Neutrophil (primary cell): ENCODE measurements around the gene CHKA.

Source experiments
- H3K27ac ChIP-seq: fragments of 200-600 bp; sonication (generic); 2 replicates; pipeline ENCODE4 v1.5.1; 2016; ENCODE audit warnings: mild to moderate bottlenecking, moderate library complexity
- H3K27me3 ChIP-seq: fragments of 200-600 bp; sonication (generic); 2 replicates; pipeline ENCODE4 v1.6.0; 2016; ENCODE audit warnings: mild to moderate bottlenecking
- H3K36me3 ChIP-seq: fragments of 200-600 bp; sonication (generic); 2 replicates; pipeline ENCODE4 v1.5.1; 2017
- H3K4me1 ChIP-seq, 2 experiments: fragments of 200-600 bp in 1 of 2; sonication (generic) in 1 of 2; 1 replicate in 1 of 2; 2 replicates in 1 of 2; pipeline versions ENCODE4 v1.5.1 to v1.6.1; 2013 to 2016; ENCODE audit warnings: low read depth in 1 of 2, low read length in 1 of 2, mild to moderate bottlenecking in 1 of 2, moderate library complexity in 1 of 2; ENCODE audit not compliant: control insufficient read depth in 1 of 2, insufficient read depth in 1 of 2
- H3K4me3 ChIP-seq, 2 experiments: fragments of 200-600 bp in 1 of 2; sonication (generic) in 1 of 2; 1 replicate in 1 of 2; 2 replicates in 1 of 2; pipeline ENCODE4 v1.5.1; 2013 to 2016; ENCODE audit warnings: low read depth in 1 of 2, low read length in 1 of 2, mild to moderate bottlenecking in 1 of 2, moderate library complexity in 1 of 2
- H3K9me3 ChIP-seq: fragments of 200-600 bp; sonication (generic); 2 replicates; pipeline ENCODE4 v1.5.1; 2016
- TF ChIP-seq, protein P1 (sequence below): fragments of 200-600 bp; sonication (generic); IDR thresholded peaks from 2 replicates; pipeline ENCODE4 v1.5.1; 2016; ENCODE audit warnings: antibody characterized with exemption

Gene CHKA

GRCh38 chr11:68038718-68039525 is 82.3 kb downstream of the CHKA start, which contains the start of gene TCIRG1:
TCIRG1 (plus strand) TSS chr11:68039025; CDS start chr11:68041272, 2,247 bp downstream.
- TF ChIP-seq, protein P1, sequence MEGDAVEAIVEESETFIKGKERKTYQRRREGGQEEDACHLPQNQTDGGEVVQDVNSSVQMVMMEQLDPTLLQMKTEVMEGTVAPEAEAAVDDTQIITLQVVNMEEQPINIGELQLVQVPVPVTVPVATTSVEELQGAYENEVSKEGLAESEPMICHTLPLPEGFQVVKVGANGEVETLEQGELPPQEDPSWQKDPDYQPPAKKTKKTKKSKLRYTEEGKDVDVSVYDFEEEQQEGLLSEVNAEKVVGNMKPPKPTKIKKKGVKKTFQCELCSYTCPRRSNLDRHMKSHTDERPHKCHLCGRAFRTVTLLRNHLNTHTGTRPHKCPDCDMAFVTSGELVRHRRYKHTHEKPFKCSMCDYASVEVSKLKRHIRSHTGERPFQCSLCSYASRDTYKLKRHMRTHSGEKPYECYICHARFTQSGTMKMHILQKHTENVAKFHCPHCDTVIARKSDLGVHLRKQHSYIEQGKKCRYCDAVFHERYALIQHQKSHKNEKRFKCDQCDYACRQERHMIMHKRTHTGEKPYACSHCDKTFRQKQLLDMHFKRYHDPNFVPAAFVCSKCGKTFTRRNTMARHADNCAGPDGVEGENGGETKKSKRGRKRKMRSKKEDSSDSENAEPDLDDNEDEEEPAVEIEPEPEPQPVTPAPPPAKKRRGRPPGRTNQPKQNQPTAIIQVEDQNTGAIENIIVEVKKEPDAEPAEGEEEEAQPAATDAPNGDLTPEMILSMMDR = peak; percentile 46
- Histone ChIP-seq H3K4me3 (peak within 1 kb of the TSS; percentile 87 to 100), H3K27ac (peak within 1 kb of the TSS; percentile 99), H3K9me3 (no peaks in the 10 kb centered on the region), H3K27me3 (no peaks in the 10 kb centered on the region), H3K36me3 (peaks cover 35% of the 10 kb centered on the region), H3K4me1 (peaks cover 59 to 68% of the 10 kb centered on the region in 2 experiments)

- Histone ChIP-seq H3K27ac (peak overlapping the region; percentile 99), H3K4me3 (peak overlapping the region; percentile 87 to 100), H3K36me3 (peaks cover 28% of the 10 kb centered on the region), H3K27me3 (no peaks in the 10 kb centered on the region), H3K4me1 (peaks cover 59 to 68% of the 10 kb centered on the region in 2 experiments), H3K9me3 (no peaks in the 10 kb centered on the region)
- TF ChIP-seq, protein P1 = no peak
Observed at GRCh38 chr11:68038226-68038717, 82.9 kb downstream of the CHKA start.

DNA sequence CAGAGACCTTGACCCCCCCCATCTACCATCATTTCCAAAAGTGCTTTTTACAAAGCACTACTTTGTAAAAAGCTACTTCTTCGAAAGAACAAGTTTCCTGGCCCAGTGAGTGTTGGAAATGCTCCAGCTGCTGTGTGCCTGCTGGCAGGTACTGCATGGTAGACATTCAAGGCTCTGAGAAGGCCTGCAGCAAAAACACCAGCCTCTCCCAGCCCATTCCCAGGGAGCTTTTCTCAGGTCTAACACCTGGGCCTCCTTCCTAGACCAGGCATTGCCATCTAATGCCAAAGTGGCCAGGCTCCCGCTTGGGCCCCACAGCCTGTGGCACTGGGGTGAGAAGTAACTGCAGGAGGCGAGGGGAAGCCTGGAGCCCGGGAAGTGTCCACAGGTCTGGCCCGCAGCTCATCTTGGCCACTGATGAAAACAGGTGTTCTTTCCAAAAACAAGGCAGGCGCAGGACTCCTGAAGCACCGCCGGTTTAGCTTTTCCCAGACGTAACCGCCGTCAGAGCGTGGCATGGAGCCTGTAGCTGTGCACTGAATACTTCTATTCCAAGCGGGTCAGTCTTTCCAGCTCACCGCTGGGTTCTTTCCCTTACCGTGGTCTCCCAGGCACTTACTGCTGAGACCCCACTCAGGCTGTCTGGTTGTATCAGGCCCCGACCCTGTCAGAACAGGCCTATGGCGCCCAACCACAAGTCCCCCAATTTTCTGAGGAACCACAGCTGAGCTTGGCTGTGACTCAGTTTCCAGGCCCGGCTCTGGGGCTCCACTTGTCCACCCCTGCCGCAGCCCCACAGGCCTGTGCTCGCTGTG is 83.6 kb downstream of the CHKA start:
- Histone ChIP-seq H3K4me1 (peaks cover 59 to 68% of the 10 kb centered on the region in 2 experiments), H3K36me3 (peaks cover 22% of the 10 kb centered on the region), H3K9me3 (no peaks in the 10 kb centered on the region), H3K27me3 (no peaks in the 10 kb centered on the region), H3K4me3 (peak overlapping the region; percentile 87 to 100), H3K27ac (peak overlapping the region; percentile 99)
- TF ChIP-seq, protein P1 = no peak

DNA sequence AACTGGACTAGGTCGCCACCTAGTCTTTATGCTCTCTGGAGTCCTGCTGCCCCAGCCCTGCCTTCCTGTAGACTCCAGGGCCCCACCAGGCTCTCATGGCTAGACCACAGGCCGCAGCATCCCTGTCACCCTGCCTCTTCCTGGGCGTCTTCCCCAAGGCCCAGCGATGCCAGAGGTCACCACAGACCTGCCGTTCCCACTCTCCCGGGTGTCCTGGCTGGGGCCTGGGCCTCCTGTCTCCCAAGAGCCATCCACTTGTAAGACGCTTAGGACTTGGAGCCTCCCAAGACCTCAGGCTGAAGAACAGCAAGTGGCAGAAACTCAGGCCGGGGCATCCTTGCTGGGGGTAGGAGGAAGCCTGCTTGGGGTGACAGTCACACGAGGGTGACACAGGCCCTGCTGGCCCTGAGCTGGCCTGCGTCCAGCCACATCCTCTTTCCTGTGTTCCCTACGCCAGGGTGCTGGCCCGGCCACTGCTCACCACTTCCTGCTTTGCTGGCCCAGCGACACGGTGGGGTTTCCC is 84.4 kb downstream of the CHKA start:
- H3K36me3 ChIP-seq = peaks cover 13% of the 10 kb centered on the region
- H3K9me3 ChIP-seq = no peaks in the 10 kb centered on the region
- peak overlapping the region; percentile 87 to 100 for H3K4me3 ChIP-seq
- peak overlapping the region; percentile 99 for H3K27ac ChIP-seq
- peaks cover 54 to 69% of the 10 kb centered on the region in 2 experiments for H3K4me1 ChIP-seq
- TF ChIP-seq, protein P1 = peak; percentile 50
- H3K27me3 ChIP-seq = no peaks in the 10 kb centered on the region

GRCh38 chr11:68036141-68036716 is 85.0 kb downstream of the CHKA start:
- Histone ChIP-seq H3K4me3 (peak overlapping the region; percentile 87 to 100), H3K36me3 (peaks cover 8% of the 10 kb centered on the region), H3K4me1 (peaks cover 54 to 69% of the 10 kb centered on the region in 2 experiments), H3K27me3 (no peaks in the 10 kb centered on the region), H3K9me3 (no peaks in the 10 kb centered on the region), H3K27ac (peak overlapping the region; percentile 99)
- TF ChIP-seq, protein P1 = no peak
